MCF 10A (cell line): ENCODE results near the gene PDIK1L. TPM values are rescaled to one million over a fixed set of nuclear protein-coding genes. Genes with fewer than 3 reads are reported as not detected.
"Not testable (repeated sequence)": the region's sequence is repeated elsewhere in the genome, so short reads cannot be mapped to it uniquely, and the experiment has no call there.

Experiments used
- BruUV-seq: library from RNA; stranded (reverse); fragments of 400-500 nt; replicated peaks from 2 replicates; lab custom pipeline; 2021; lab: Mats Ljungman, UMichigan
- CTCF ChIA-PET: fragments of 300-600 bp; sonication (Branson Sonifier 250); formaldehyde crosslinking; extraction: SDS; loops from one replicate; lab custom pipeline; 2021; ENCODE audit warnings: antibody characterized with exemption, inconsistent platforms; lab: Yijun Ruan, JAX
- POLR2A ChIA-PET: fragments of 300-600, 350-650 bp; sonication (Branson Sonifier 250); formaldehyde crosslinking; extraction: SDS; loops from one replicate; lab custom pipeline; 2020; ENCODE audit warnings: antibody characterized with exemption, inconsistent platforms; lab: Yijun Ruan, JAX
- DNase-seq: peaks from one replicate; pipeline ENCODE4 v3.0.0-alpha.2; 2018; ENCODE audit not compliant: unreplicated experiment
- H3K27ac Mint-ChIP-seq: one replicate; pipeline ENCODE4 v1.8.0; 2022; ENCODE audit warnings: mild to moderate bottlenecking, low read depth, mixed read lengths; ENCODE audit not compliant: unreplicated experiment
- H3K27me3 Mint-ChIP-seq: one replicate; pipeline ENCODE4 v1.8.0; 2022; ENCODE audit warnings: mixed read lengths; ENCODE audit not compliant: insufficient read depth, unreplicated experiment
- H3K36me3 Mint-ChIP-seq: one replicate; pipeline ENCODE4 v1.8.0; 2022; ENCODE audit warnings: mild to moderate bottlenecking, moderate library complexity, mixed read lengths; ENCODE audit not compliant: insufficient read depth, unreplicated experiment
- H3K4me1 Mint-ChIP-seq: one replicate; pipeline ENCODE4 v1.8.0; 2022; ENCODE audit warnings: mixed read lengths; ENCODE audit not compliant: insufficient read depth, unreplicated experiment
- H3K4me3 Mint-ChIP-seq: one replicate; pipeline ENCODE4 v1.8.0; 2022; ENCODE audit warnings: mild to moderate bottlenecking, moderate library complexity, mixed read lengths; ENCODE audit not compliant: unreplicated experiment
- H3K9me3 Mint-ChIP-seq: one replicate; pipeline ENCODE4 v1.8.0; 2022; ENCODE audit warnings: mixed read lengths; ENCODE audit not compliant: unreplicated experiment
- intact Hi-C: fragments of 100-400 bp; cut with micrococcal nuclease; formaldehyde crosslinking; loops from 2 replicates; pipeline ENCODE4 v1.14.1; 2022
- total RNA-seq: library from RNA; stranded (reverse); gene quantifications from 2 replicates; pipeline ENCODE4 v1.2.3, GENCODE V29; 2022
- TF ChIP-seq, protein P1 (sequence below): fragments of 200-600 bp; IDR thresholded peaks from one replicate; pipeline ENCODE4 v1.8.0; 2022; ENCODE audit warnings: antibody characterized with exemption, mild to moderate bottlenecking; ENCODE audit not compliant: unreplicated experiment

PDIK1L gene
- total RNA-seq, 1 experiment from 2014 or later, result 10.9 TPM

DNA sequence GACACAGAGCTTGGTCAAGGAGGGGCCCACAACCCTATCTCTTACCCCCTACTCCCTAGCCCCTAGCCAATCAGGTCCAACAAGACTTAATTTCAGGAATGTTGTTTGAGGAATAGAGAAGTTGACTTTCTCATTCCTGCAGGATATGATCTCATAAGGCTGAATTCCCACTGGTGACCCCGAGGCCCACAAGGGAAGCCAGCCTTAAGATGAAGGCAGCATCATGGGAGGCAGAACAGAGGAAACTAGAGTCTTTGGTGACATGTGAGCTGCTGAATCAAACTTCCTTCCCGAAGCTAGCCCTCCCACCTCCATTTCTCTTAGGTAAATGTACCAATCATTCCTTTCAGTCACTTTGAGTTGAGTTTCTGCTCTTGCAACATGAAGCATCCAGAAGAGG lies 9.1 kb upstream of the PDIK1L start:
- intact Hi-C loops, result no loop called here
- CTCF ChIA-PET, result interaction anchor here (0.5 to 6.5 kb wide), 16 partner anchors 9 to 360 kb away, joined by 3 to 75 read pairs (median 4); partner anchors contain the start of genes PDIK1L and ZNF593

DNA sequence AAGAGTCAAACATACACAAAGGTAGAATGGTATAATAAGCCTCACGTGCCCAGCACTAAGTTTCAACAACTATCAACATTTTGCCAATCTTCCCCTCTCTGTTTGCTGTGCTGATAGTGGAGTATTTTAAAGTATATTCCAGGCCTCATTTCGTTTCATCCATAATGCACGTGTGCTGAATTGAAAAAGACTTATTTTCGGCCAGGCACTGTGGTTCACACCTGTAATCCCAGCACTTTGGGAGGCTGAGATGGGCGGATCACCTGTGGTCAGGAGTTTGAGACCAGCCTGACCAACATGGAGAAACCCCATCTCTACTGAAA lies 6.4 kb upstream of the PDIK1L start:
- H3K27ac Mint-ChIP-seq, H3K36me3 Mint-ChIP-seq, BruUV-seq, H3K4me1 Mint-ChIP-seq, DNase-seq, H3K4me3 Mint-ChIP-seq, H3K9me3 Mint-ChIP-seq, H3K27me3 Mint-ChIP-seq: not testable (repeated sequence)
- intact Hi-C loops, result loop anchor here (1.0 to 2.0 kb wide), 5 partner anchors 40 to 286 kb away; partner anchors contain the start of gene CEP85
- ChIA-PET CTCF (interaction anchor here (0.6 to 7.3 kb wide), 6 partner anchors 39 to 320 kb away, joined by 3 to 65 read pairs (median 4); no protein-coding TSS in a partner anchor), POLR2A (interaction anchor here (0.8 to 1.0 kb wide), 2 partner anchors 19 to 40 kb away, joined by 3 to 10 read pairs; no protein-coding TSS in a partner anchor)

More for the DNA sequence above, 9.1 kb upstream of the PDIK1L start:
- DNase-seq, result no peak
- Mint-ChIP-seq H3K9me3 (no peaks in the 10 kb centered on the region), H3K4me3 (no peak overlapping the region), H3K27ac (no peak overlapping the region), H3K36me3 (no peaks in the 10 kb centered on the region), H3K27me3 (no peaks in the 10 kb centered on the region), H3K4me1 (peaks cover 12% of the 10 kb centered on the region)
- TF ChIP-seq, protein P1, sequence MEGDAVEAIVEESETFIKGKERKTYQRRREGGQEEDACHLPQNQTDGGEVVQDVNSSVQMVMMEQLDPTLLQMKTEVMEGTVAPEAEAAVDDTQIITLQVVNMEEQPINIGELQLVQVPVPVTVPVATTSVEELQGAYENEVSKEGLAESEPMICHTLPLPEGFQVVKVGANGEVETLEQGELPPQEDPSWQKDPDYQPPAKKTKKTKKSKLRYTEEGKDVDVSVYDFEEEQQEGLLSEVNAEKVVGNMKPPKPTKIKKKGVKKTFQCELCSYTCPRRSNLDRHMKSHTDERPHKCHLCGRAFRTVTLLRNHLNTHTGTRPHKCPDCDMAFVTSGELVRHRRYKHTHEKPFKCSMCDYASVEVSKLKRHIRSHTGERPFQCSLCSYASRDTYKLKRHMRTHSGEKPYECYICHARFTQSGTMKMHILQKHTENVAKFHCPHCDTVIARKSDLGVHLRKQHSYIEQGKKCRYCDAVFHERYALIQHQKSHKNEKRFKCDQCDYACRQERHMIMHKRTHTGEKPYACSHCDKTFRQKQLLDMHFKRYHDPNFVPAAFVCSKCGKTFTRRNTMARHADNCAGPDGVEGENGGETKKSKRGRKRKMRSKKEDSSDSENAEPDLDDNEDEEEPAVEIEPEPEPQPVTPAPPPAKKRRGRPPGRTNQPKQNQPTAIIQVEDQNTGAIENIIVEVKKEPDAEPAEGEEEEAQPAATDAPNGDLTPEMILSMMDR, result no peak
- POLR2A ChIA-PET, result interaction anchor here (0.9 to 1.3 kb wide), 3 partner anchors 9 to 43 kb away, joined by 3 read pairs; partner anchors contain the start of gene PDIK1L
- no TSS peak for BruUV-seq

DNA sequence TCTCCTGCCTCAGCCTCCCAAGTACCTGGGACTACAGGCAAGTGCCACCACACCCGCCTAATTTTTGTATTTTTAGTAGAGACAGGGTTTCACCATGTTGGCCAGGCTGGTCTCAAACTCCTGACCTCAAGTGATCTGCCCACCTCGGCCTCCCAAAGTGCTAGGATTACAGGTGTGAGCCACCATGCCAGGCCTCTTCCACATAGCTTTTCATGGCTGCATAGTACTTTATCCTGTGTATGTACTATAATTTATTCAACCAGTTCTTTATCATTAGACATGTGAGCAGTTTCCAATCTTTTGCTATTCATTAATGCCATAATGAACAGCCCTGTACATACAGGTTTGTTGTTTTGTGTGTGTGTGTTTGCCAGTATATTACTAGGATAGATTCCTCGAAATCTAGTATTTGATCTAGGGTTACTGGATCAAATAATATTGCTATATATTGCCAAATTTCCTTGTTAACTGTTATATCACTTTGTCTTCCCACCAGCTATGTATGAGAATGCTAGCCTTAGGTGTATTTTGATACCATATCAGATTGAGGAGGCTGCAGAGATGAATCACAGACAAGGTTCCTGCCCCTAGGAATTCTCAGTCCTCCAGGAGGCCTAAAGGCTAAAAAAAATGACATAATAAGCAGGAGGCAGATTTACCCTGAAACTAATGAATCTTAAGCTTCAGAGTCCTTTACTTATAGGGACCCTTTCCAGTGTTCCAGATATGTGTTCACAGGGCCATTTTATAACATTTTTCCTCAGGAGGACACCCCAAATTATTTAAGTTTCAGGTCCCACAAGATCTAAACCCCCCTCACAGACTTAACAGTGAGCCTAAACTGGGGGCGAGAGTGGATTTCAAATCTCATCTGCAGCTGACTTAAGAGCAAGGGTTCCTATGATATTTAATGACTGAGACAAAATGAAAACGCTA lies 2.1 kb upstream of the PDIK1L start:
- Mint-ChIP-seq H3K36me3 (peaks cover 7% of the 10 kb centered on the region), H3K4me3 (peak overlapping the region; percentile 85), H3K4me1 (peaks cover 6% of the 10 kb centered on the region), H3K27me3 (no peaks in the 10 kb centered on the region), H3K9me3 (no peaks in the 10 kb centered on the region), H3K27ac (no peak overlapping the region)
- intact Hi-C loops, result loop anchor here (1.0 to 5.0 kb wide), 2 partner anchors 36 to 168 kb away; no protein-coding TSS in a partner anchor
- DNase-seq, result no peak
- POLR2A ChIA-PET, result interaction anchor here (0.6 to 7.1 kb wide), 7 partner anchors 15 to 208 kb away, joined by 3 to 190 read pairs (median 3); partner anchors contain the start of genes CD52 and CEP85
- no TSS peak for BruUV-seq
- TF ChIP-seq, protein P1, result no peak
- CTCF ChIA-PET, result interaction anchor here (0.6 to 7.3 kb wide), 5 partner anchors 17 to 280 kb away, joined by 3 to 65 read pairs (median 4); no protein-coding TSS in a partner anchor

DNA sequence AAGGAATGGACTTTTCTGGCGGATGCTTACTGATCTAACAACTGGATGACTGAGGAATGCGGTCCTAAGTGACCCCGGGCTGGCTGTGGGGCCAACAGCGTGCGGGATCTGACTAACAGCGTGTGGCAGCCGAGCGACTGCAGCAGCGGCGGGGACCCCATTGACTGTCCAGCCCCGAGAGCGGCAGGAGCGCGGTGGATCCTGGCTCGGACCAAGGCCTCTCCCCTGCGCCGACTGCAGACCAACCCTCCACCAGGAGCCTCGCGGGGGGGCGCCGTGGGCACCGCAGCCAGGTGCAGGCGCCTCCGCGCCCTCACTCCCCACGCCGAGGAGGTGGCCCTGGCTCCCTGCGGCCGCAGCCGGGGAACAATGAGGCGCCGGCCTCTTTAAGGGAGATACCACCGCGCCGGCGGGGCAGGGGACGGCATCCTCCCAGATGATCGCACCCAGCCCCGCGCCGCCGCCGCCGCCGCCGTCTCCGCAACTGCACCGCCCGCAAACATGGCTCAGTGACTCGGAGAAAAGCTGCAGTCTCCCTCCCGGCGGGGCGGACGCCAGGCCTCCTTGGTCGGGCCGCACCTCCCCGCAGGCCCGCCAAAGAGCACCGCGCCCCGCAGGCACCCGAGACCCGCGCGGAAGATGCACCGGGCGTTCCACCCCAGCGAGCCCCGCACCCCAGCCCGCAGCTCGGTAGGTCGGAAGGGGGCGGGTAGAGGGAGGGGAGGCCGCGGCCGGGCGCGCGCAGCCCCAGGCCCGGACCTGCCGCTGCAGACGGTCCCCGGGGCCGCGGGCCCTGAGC lies 694 bp upstream of the PDIK1L start:
- ChIA-PET POLR2A (interaction anchor here (0.7 to 7.1 kb wide), 14 partner anchors 8 to 390 kb away, joined by 3 to 190 read pairs (median 5); partner anchors contain the start of genes CEP85, DHDDS, PAFAH2 and SH3BGRL3), CTCF (interaction anchor here (2.0 to 7.3 kb wide), 2 partner anchors 9 to 33 kb away, joined by 6 to 65 read pairs; no protein-coding TSS in a partner anchor)
- Mint-ChIP-seq H3K36me3 (peaks cover 22% of the 10 kb centered on the region), H3K27ac (peak overlapping the region; percentile 62), H3K27me3 (no peaks in the 10 kb centered on the region), H3K4me1 (no peaks in the 10 kb centered on the region), H3K9me3 (no peaks in the 10 kb centered on the region), H3K4me3 (peak overlapping the region; percentile 85)
- BruUV-seq, result no TSS peak
- DNase-seq, result peak; percentile 72
- TF ChIP-seq, protein P1, result no peak
- intact Hi-C loops, result loop anchor here (1.0 to 5.0 kb wide), 2 partner anchors 34 to 166 kb away; no protein-coding TSS in a partner anchor
